B cell (primary cell): ENCODE data around the gene ST8SIA1. TPM values are rescaled to one million over a fixed set of nuclear protein-coding genes. Genes with fewer than 3 reads are reported as not detected.

Experiments
- ATAC-seq: fragments of 200-7000 bp; cut with Tn5 transposase; one replicate; pipeline ENCODE4 v1.10.0; 2021; ENCODE audit warnings: low read depth, mild to moderate bottlenecking, moderate number of reproducible peaks, moderate library complexity
- CTCF ChIA-PET: fragments of 350-600 bp; sonication (Branson Sonifier 250); formaldehyde crosslinking; loops from one replicate; lab custom pipeline; 2021; ENCODE audit warnings: antibody characterized with exemption, inconsistent platforms; lab: Charles Lee
- POLR2A ChIA-PET: fragments of 350-600 bp; sonication (Branson Sonifier 250); formaldehyde crosslinking; loops from one replicate; lab custom pipeline; 2021; ENCODE audit warnings: antibody characterized with exemption; lab: Charles Lee
- DNase-seq: peaks from one replicate; pipeline ENCODE4 v3.0.0; 2013
- H2AFZ ChIP-seq: 2 replicates; pipeline ENCODE4 v1.6.1; 2012; ENCODE audit warnings: mild to moderate bottlenecking, low read depth, low read length; ENCODE audit not compliant: insufficient read depth, poor library complexity, severe bottlenecking
- H3K27ac ChIP-seq, 2 donors: 1 replicate in 1 of 2; 2 replicates in 1 of 2; pipeline ENCODE4 v1.5.1; 2012 to 2013; ENCODE audit warnings: low read length in 2 of 2, mild to moderate bottlenecking in 2 of 2, moderate library complexity in 1 of 2
- H3K27me3 ChIP-seq, 4 experiments: fragments of 200-600 bp in 1 of 4; sonication (generic) in 1 of 4; replicated peaks in 1 of 4; 1 replicate in 2 of 4; 2 replicates in 2 of 4; pipeline versions ENCODE4 v1.6.1 to v1.7.0; 2013 to 2016; ENCODE audit warnings: low read length in 3 of 4, mild to moderate bottlenecking in 2 of 4, mixed read lengths in 1 of 4, moderate library complexity in 1 of 4; ENCODE audit not compliant: insufficient read depth in 4 of 4, control insufficient read depth in 3 of 4; ENCODE audit errors: control extremely low read depth in 1 of 4
- H3K36me3 ChIP-seq, 2 experiments: replicated peaks in 1 of 2; 1 replicate in 1 of 2; 2 replicates in 1 of 2; pipeline versions ENCODE4 v1.6.1 to v1.7.1; 2013; ENCODE audit warnings: low read length in 1 of 2; ENCODE audit not compliant: insufficient read depth in 2 of 2, control insufficient read depth in 1 of 2; ENCODE audit errors: control extremely low read depth in 1 of 2, extremely low read depth in 1 of 2
- H3K4me1 ChIP-seq, 2 donors: fragments of 200-600 bp in 1 of 2; sonication (generic) in 1 of 2; 1 replicate in 1 of 2; 2 replicates in 1 of 2; pipeline versions ENCODE4 v1.5.1 to v1.6.1; 2013 to 2017; ENCODE audit warnings: low read length in 2 of 2; ENCODE audit not compliant: control insufficient read depth in 2 of 2, insufficient read depth in 2 of 2
- H3K4me2 ChIP-seq: replicated peaks from 2 replicates; pipeline ENCODE3; 2012; ENCODE audit warnings: mild to moderate bottlenecking, low read depth, low read length; ENCODE audit not compliant: poor library complexity, severe bottlenecking
- H3K4me3 ChIP-seq, 5 experiments: fragments of 200-600 bp in 1 of 5; sonication (generic) in 1 of 5; 1 replicate in 3 of 5; 2 replicates in 2 of 5; pipeline versions ENCODE4 v1.5.1 to v1.7.0; 2011 to 2016; ENCODE audit warnings: low read length in 4 of 5, mild to moderate bottlenecking in 4 of 5, low read depth in 2 of 5, control low read depth in 1 of 5, moderate library complexity in 1 of 5; ENCODE audit not compliant: insufficient read depth in 1 of 5; ENCODE audit errors: control extremely low read depth in 1 of 5, extremely low read depth in 1 of 5
- H3K79me2 ChIP-seq: fragments of 200-600 bp; sonication (generic); one replicate; pipeline ENCODE4 v1.6.0; 2016; ENCODE audit warnings: low read length; ENCODE audit not compliant: control insufficient read depth, insufficient read depth
- H3K9ac ChIP-seq: fragments of 200-600 bp; sonication (generic); 2 replicates; pipeline ENCODE4 v1.6.1; 2017; ENCODE audit warnings: mild to moderate bottlenecking, low read length, moderate library complexity
- H3K9me3 ChIP-seq, 3 donors: one replicate each; pipeline versions ENCODE4 v1.6.1 to v1.7.1; 2013; ENCODE audit warnings: low read length in 2 of 3; ENCODE audit not compliant: control insufficient read depth in 2 of 3, insufficient read depth in 1 of 3; ENCODE audit errors: control extremely low read depth in 1 of 3
- H4K20me1 ChIP-seq: 2 replicates; pipeline ENCODE4 v1.6.0; 2012; ENCODE audit warnings: mild to moderate bottlenecking, low read length; ENCODE audit not compliant: insufficient read depth, control insufficient read depth, poor library complexity, severe bottlenecking
- H3K27ac Mint-ChIP-seq: one replicate; pipeline ENCODE4 v1.8.0; 2021; ENCODE audit warnings: mixed read lengths
- H3K27me3 Mint-ChIP-seq: one replicate; pipeline ENCODE4 v1.8.0; 2021; ENCODE audit warnings: mixed read lengths
- H3K4me1 Mint-ChIP-seq: one replicate; pipeline ENCODE4 v1.8.0; 2021; ENCODE audit warnings: mixed read lengths
- H3K4me3 Mint-ChIP-seq: one replicate; pipeline ENCODE4 v1.8.0; 2021; ENCODE audit warnings: mixed read lengths
- H3K9me3 Mint-ChIP-seq: one replicate; pipeline ENCODE4 v1.8.0; 2022; ENCODE audit warnings: mixed read lengths; ENCODE audit not compliant: insufficient read depth
- EZH2 ChIP-seq: IDR thresholded peaks from 2 replicates; pipeline ENCODE4 v1.6.1; 2012; ENCODE audit warnings: borderline replicate concordance, low read depth, mild to moderate bottlenecking, moderate library complexity, low read length; ENCODE audit not compliant: insufficient read depth, poor library complexity, severe bottlenecking
- WGBS: methylation state at CpG from one replicate; pipeline ENCODE4 v1.1.5; 2013; ENCODE audit warnings: missing lambda C conversion rate; ENCODE audit not compliant: insufficient coverage; 5-methylcytosine and 5-hydroxymethylcytosine counted together
- intact Hi-C: fragments of 100-400 bp; cut with micrococcal nuclease; formaldehyde crosslinking; loops from one replicate; pipeline ENCODE4 v1.10.0; 2022
- polyA plus RNA-seq: library from polyadenylated mRNA; depleted of rRNA; stranded (reverse); fragments of >200 nt; gene quantifications from 2 replicates; pipeline ENCODE4 v1.2.3, GENCODE V29; 2012
- total RNA-seq, 2 donors: library from RNA; stranded (reverse); fragments of 120-200 nt in 1 of 2; gene quantifications; 1 replicate in 1 of 2; 2 replicates in 1 of 2; pipeline versions ENCODE4 v1.2.3 to v1.2.4, GENCODE V29; 2013 to 2022
- TF ChIP-seq, protein P1 (sequence below): fragments of 200-600 bp; IDR thresholded peaks from one replicate; pipeline ENCODE4 v1.8.0; 2022; ENCODE audit warnings: antibody characterized with exemption, mild to moderate bottlenecking

The ST8SIA1 gene
- total and polyA plus RNA-seq, 2 donors (not counting 1 experiment from before 2014, with no cell fraction given), result 0.02 to 0.04 TPM

DNA sequence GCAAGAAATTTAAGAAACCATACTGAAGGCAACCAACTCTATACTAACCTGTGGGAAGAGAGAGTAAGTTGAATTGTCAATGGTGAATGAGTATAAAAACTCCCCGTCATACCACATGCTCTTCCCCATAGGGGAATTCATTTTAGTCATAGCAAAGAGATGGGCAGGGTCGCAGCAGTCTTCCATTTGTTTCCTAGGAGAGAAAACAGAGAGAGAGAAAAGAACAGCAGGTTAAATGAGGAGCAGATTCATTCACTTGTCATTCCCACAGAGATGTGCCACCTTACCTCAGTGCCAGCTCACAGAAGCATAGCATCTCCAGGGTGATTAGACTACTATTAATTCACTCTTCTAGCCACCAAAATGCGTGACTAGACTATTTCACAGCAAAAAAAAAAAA is 47.4 kb downstream of the ST8SIA1 start:
- Mint-ChIP-seq H3K4me3 (no peak overlapping the region), H3K4me1 (no peaks in the 10 kb centered on the region), H3K27ac (no peak overlapping the region), H3K9me3 (no peaks in the 10 kb centered on the region), H3K27me3 (peaks cover 11% of the 10 kb centered on the region)
- no peaks in the 10 kb centered on the region for H4K20me1 ChIP-seq
- H3K27ac ChIP-seq, result no peak overlapping the region
- H3K9me3 ChIP-seq, result no peaks in the 10 kb centered on the region
- H3K79me2 ChIP-seq, result no peaks in the 10 kb centered on the region
- WGBS, result no CpG with 5 or more reads among the region's 3 CpGs
- H3K4me3 ChIP-seq, result no peak overlapping the region
- ChIA-PET CTCF (no interaction called here), POLR2A (no interaction called here)
- DNase-seq (no peak), ATAC-seq (no peak)
- H3K9ac ChIP-seq, result no peak overlapping the region
- H3K4me2 ChIP-seq, result no peak overlapping the region
- H3K27me3 ChIP-seq, result peaks cover 0 to 3% (median 0%) of the 10 kb centered on the region in 4 experiments
- H3K36me3 ChIP-seq, result no peaks in the 10 kb centered on the region
- H2AFZ ChIP-seq, result no peak overlapping the region
- intact Hi-C loops, result no loop called here
- TF ChIP-seq, protein P1, sequence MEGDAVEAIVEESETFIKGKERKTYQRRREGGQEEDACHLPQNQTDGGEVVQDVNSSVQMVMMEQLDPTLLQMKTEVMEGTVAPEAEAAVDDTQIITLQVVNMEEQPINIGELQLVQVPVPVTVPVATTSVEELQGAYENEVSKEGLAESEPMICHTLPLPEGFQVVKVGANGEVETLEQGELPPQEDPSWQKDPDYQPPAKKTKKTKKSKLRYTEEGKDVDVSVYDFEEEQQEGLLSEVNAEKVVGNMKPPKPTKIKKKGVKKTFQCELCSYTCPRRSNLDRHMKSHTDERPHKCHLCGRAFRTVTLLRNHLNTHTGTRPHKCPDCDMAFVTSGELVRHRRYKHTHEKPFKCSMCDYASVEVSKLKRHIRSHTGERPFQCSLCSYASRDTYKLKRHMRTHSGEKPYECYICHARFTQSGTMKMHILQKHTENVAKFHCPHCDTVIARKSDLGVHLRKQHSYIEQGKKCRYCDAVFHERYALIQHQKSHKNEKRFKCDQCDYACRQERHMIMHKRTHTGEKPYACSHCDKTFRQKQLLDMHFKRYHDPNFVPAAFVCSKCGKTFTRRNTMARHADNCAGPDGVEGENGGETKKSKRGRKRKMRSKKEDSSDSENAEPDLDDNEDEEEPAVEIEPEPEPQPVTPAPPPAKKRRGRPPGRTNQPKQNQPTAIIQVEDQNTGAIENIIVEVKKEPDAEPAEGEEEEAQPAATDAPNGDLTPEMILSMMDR, result no peak
- no peak for TF ChIP-seq EZH2
- H3K4me1 ChIP-seq, result no peaks in the 10 kb centered on the region

DNA sequence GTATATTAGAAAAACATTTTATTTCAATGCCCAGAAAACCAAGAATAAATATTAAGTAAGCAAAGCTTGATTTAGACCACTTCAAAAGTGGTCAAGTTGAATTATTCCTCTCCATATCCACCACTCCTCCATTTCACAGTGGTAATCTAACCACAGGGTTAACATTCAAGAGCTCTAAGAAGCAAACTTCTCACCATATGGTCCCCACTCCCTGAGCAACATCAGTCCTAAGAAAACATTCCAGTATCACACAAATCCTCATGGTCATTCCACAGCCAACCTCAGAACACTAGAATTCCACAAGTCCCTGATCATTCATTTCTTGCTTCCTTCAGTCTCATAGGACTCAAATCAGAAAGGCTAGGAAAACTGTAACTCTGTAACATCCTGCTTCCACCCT is 47.9 kb downstream of the ST8SIA1 start:
- Histone ChIP-seq H3K79me2 (no peaks in the 10 kb centered on the region), H3K27me3 (peaks cover 0 to 3% (median 0%) of the 10 kb centered on the region in 4 experiments), H3K27ac (no peak overlapping the region), H3K4me3 (no peak overlapping the region), H3K9me3 (no peaks in the 10 kb centered on the region), H3K9ac (no peak overlapping the region), H4K20me1 (no peaks in the 10 kb centered on the region), H3K36me3 (no peaks in the 10 kb centered on the region), H2AFZ (no peak overlapping the region), H3K4me1 (no peaks in the 10 kb centered on the region), H3K4me2 (no peak overlapping the region)
- DNase-seq (no peak), ATAC-seq (no peak)
- ChIA-PET CTCF (no interaction called here), POLR2A (no interaction called here)
- no peaks in the 10 kb centered on the region for H3K9me3 Mint-ChIP-seq
- intact Hi-C loops, result no loop called here
- no peak overlapping the region for H3K4me3 Mint-ChIP-seq
- H3K4me1 Mint-ChIP-seq, result no peaks in the 10 kb centered on the region
- peaks cover 11% of the 10 kb centered on the region for H3K27me3 Mint-ChIP-seq
- TF ChIP-seq EZH2, result no peak
- TF ChIP-seq, protein P1, result no peak
- H3K27ac Mint-ChIP-seq, result no peak overlapping the region
